Astrocyte (in vitro differentiated cells and primary cell): ENCODE measurements around the gene KCNK5.

Source experiments
- EZH2 ChIP-seq: IDR thresholded peaks from 2 replicates; pipeline ENCODE4 v1.6.1; 2012; ENCODE audit warnings: mild to moderate bottlenecking, low read length, inconsistent platforms; ENCODE audit not compliant: insufficient read depth
- TF ChIP-seq, protein P1 (sequence below): IDR thresholded peaks from 2 replicates; pipeline ENCODE4 v1.5.1; 2011; ENCODE audit warnings: low read depth, mild to moderate bottlenecking, inconsistent platforms, low read length, moderate library complexity; ENCODE audit not compliant: insufficient read depth

DNA sequence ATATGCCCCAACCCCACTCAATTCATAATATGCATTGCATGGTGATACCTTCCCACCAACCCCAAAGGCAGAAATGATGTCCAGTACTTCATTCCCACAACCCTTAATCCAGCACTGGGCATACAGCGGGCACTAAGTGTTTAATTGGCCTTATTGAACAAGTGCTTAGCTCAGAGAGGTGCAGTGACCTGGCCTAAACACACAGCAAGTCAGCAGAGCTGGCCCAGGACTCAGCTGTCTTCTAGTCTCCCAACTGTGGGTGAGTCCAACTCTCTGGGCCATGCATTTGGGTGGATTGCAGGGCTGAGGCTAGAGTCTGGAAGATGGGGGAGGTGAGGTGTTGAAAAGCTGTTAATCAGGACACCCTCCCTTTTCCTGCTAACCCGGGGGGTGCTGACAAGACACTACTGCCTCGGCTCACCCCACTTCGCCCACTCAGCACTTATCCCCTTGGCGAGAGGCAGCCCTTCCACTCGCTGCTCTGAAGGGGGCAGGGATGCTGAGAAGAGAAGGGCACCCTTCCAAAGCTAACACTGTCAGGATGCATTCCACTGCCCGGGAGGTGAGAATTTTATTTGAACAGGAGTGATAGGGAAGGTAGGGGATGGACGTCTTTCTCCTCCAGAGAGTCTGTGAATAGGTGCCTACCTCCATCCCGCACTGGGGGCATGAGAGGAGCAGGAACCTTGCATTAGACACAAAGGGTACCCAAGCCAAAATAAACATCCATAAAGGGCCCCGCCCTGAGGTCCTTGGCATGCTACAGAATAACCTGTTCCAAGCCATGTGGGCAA is 14.2 kb downstream of the KCNK5 start:
- TF ChIP-seq, protein P1, sequence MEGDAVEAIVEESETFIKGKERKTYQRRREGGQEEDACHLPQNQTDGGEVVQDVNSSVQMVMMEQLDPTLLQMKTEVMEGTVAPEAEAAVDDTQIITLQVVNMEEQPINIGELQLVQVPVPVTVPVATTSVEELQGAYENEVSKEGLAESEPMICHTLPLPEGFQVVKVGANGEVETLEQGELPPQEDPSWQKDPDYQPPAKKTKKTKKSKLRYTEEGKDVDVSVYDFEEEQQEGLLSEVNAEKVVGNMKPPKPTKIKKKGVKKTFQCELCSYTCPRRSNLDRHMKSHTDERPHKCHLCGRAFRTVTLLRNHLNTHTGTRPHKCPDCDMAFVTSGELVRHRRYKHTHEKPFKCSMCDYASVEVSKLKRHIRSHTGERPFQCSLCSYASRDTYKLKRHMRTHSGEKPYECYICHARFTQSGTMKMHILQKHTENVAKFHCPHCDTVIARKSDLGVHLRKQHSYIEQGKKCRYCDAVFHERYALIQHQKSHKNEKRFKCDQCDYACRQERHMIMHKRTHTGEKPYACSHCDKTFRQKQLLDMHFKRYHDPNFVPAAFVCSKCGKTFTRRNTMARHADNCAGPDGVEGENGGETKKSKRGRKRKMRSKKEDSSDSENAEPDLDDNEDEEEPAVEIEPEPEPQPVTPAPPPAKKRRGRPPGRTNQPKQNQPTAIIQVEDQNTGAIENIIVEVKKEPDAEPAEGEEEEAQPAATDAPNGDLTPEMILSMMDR = no peak
- TF ChIP-seq EZH2 = no peak
